ENCODE measurements around the gene FUT3. TPM values are rescaled to one million over a fixed set of nuclear protein-coding genes. Genes with fewer than 3 reads are reported as not detected.

The FUT3 gene
- total RNA-seq, 1 experiment from 2014 or later, result 0.51 TPM

DNA sequence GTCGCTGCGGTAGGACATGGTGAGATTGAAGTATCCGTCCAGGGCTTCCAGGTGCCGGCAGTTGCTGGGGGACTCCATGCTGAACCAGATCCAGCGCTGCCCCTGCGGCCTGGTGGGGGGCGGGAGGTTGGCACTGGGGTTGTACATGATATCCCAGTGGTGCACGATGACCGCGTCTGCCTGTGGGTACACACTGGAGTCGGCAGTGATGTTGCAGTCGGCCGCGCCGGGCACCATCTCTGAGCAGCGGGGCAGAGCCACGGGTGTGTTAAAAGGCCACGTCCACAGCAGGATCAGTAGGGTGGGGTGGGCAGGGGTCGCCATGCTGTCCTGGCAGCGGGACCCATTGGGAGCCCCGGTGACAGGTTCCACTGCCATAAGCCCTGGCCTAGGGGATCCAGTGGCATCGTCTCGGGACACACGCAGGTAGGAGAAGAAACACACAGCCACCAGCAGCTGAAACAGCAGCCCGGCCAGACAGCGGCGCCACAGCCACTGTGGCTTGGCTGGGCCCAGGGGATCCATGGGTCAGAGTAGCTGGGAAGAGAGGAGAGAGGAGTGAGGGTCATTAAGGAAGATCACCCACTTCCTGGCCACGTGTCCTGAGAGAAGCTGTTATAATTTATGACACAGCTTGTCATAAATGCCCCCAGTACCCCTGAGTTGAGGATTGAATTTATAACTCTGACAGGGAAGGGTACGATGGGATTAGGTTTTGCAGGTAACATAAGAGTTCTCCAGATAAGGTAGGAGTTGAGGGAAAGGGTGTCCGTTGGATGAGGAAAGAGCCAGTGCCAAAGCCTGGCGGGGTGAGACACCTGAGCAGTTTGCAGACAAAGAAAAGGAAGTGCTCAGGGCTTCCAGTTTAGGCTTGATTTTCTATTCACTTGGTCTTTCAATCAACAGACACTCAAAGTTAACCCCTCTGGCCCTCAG, 16.2 kb upstream of the FUT3 start:
- BruUV-seq (replicated peaks), result no TSS peak
- POLR2A ChIA-PET, result no interaction called here
- no peak overlapping the region for H3K4me3 Mint-ChIP-seq (ENCODE audit: unreplicated experiment)
- CTCF ChIA-PET, result interaction anchor here (1.1 kb wide), 1 partner anchor 33 kb away, joined by 3 read pairs; no protein-coding TSS in a partner anchor
- no peak overlapping the region for H3K27ac Mint-ChIP-seq (ENCODE audit: low read depth, unreplicated experiment)
- H3K27me3 Mint-ChIP-seq (ENCODE audit: insufficient read depth, unreplicated experiment), result peaks cover 9% of the 10 kb centered on the region
- intact Hi-C loops (cut with micrococcal nuclease), result no loop called here
- TF ChIP-seq, protein P1, sequence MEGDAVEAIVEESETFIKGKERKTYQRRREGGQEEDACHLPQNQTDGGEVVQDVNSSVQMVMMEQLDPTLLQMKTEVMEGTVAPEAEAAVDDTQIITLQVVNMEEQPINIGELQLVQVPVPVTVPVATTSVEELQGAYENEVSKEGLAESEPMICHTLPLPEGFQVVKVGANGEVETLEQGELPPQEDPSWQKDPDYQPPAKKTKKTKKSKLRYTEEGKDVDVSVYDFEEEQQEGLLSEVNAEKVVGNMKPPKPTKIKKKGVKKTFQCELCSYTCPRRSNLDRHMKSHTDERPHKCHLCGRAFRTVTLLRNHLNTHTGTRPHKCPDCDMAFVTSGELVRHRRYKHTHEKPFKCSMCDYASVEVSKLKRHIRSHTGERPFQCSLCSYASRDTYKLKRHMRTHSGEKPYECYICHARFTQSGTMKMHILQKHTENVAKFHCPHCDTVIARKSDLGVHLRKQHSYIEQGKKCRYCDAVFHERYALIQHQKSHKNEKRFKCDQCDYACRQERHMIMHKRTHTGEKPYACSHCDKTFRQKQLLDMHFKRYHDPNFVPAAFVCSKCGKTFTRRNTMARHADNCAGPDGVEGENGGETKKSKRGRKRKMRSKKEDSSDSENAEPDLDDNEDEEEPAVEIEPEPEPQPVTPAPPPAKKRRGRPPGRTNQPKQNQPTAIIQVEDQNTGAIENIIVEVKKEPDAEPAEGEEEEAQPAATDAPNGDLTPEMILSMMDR (IDR thresholded peaks at IDR 0.05; ENCODE audit: unreplicated experiment), result no peak
- peaks cover 5% of the 10 kb centered on the region for H3K36me3 Mint-ChIP-seq (ENCODE audit: insufficient read depth, unreplicated experiment)
- H3K9me3 Mint-ChIP-seq (ENCODE audit: unreplicated experiment), result no peaks in the 10 kb centered on the region
- no peak for DNase-seq (ENCODE audit: unreplicated experiment)
- no peaks in the 10 kb centered on the region for H3K4me1 Mint-ChIP-seq (ENCODE audit: insufficient read depth, unreplicated experiment)

- no peak overlapping the region for H3K27ac Mint-ChIP-seq (ENCODE audit: low read depth, unreplicated experiment)
- H3K9me3 Mint-ChIP-seq (ENCODE audit: unreplicated experiment), result no peaks in the 10 kb centered on the region
- no TSS peak for BruUV-seq (replicated peaks)
- ChIA-PET CTCF (no interaction called here), POLR2A (interaction anchor here (0.5 to 0.7 kb wide), 2 partner anchors 37 to 42 kb away, joined by 3 read pairs; no protein-coding TSS in a partner anchor)
- H3K36me3 Mint-ChIP-seq (ENCODE audit: insufficient read depth, unreplicated experiment), result peaks cover 2% of the 10 kb centered on the region
- intact Hi-C loops (cut with micrococcal nuclease), result no loop called here
- DNase-seq (ENCODE audit: unreplicated experiment), result no peak
- H3K27me3 Mint-ChIP-seq (ENCODE audit: insufficient read depth, unreplicated experiment), result peaks cover 9% of the 10 kb centered on the region
- H3K4me3 Mint-ChIP-seq (ENCODE audit: unreplicated experiment), result no peak overlapping the region
- TF ChIP-seq, protein P1 (IDR thresholded peaks at IDR 0.05; ENCODE audit: unreplicated experiment), result no peak
- no peaks in the 10 kb centered on the region for H3K4me1 Mint-ChIP-seq (ENCODE audit: insufficient read depth, unreplicated experiment)
These were observed 14.5 kb upstream of the FUT3 start for GRCh38 chr19:5865772-5866171.

GRCh38 chr19:5864725-5865486, 13.7 kb upstream of the FUT3 start:
- no peaks in the 10 kb centered on the region for H3K36me3 Mint-ChIP-seq (ENCODE audit: insufficient read depth, unreplicated experiment)
- no peak overlapping the region for H3K27ac Mint-ChIP-seq (ENCODE audit: low read depth, unreplicated experiment)
- H3K9me3 Mint-ChIP-seq (ENCODE audit: unreplicated experiment), result no peaks in the 10 kb centered on the region
- ChIA-PET CTCF (no interaction called here), POLR2A (interaction anchor here (0.7 kb wide), 1 partner anchor 43 kb away, joined by 3 read pairs; no protein-coding TSS in a partner anchor)
- no peaks in the 10 kb centered on the region for H3K4me1 Mint-ChIP-seq (ENCODE audit: insufficient read depth, unreplicated experiment)
- no peak overlapping the region for H3K4me3 Mint-ChIP-seq (ENCODE audit: unreplicated experiment)
- TF ChIP-seq, protein P1 (IDR thresholded peaks at IDR 0.05; ENCODE audit: unreplicated experiment), result peak; percentile 23
- intact Hi-C loops (cut with micrococcal nuclease), result no loop called here
- H3K27me3 Mint-ChIP-seq (ENCODE audit: insufficient read depth, unreplicated experiment), result peaks cover 9% of the 10 kb centered on the region
- DNase-seq (ENCODE audit: unreplicated experiment), result no peak
- no TSS peak for BruUV-seq (replicated peaks)

All from MCF 10A (cell line).